ENCODE results near the gene TPCN1.

Gene TPCN1

GRCh38 chr12:113242560-113242959 is 21.3 kb downstream of the TPCN1 start:
- no peak for DNase-seq

- no peak for DNase-seq
Observed at GRCh38 chr12:113244047-113244460, 22.8 kb downstream of the TPCN1 start.

- peak in 1 of 2 experiments; percentile 23 for DNase-seq
Observed at GRCh38 chr12:113244478-113244958, 23.3 kb downstream of the TPCN1 start.

DNA sequence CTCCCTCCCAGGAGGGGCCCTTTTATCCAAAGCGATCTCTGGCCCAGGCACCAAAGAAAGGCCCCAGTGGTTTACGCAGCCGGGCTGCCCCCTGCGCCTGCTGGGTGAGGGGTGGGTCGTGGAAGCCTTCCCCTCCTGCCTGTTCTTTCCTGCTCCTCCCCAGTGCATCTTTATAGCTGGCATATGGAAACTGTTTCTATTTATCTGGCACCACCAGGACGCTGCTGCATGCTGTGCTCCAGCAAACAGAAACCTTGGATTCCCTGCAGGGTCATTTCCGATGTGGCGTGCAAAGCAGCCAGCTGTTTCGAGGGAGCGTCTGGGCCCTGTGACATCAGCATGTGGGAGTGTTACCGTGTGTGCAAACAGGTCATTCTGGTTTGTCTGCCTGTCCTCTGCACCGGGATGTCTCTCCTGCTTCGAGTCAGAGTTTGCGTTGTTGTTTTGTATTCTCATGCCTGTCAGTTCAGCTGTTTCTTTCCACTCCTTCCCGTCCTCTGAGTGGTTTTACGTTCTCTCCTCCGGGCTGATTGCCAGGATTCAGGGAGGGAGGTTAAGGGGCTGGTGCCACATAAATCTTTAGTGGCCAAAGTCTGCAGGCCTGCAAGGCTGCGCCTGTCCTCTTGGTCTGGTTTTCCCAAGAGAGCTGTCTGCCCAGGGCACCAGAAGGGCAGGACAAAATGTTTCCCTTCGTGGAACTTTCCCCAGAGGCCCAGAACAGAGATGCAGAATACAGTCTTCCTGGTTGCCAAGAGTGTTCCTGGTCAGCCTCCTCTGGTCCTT is 24.6 kb downstream of the TPCN1 start:
- DNase-seq: no peak

DNA sequence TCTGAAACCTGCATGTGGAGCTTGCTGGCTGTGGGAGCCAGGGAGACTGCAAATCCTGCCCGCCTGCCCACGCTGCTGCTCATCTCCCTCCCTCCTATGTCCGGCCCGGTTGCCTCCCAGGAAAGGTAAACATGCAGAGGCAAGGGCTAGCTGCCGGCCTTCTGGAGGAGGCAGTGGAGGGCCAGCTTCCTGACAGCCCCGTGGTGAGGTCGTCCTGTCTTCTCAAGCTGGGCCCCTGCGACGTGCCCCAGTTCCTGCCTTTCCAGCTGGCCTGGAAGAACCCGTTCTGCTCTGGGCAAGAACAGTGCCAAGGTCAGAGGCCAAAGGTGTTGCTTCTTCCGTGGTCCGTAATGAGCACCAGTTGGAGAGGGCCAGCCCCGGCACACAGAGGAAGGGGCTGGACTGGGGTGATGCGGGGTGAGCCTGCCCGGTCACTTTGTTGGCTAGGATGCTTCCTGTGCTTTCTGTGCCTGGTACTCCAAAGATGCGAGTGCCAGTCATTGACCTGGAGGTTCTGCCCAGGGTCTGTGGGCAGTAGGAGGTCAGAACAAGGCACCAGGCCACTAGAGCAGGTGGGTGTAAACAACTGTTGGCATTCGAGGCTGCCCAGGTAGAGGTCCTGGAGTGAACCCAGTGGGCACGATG is 25.3 kb downstream of the TPCN1 start:
- no peak for DNase-seq

DNA sequence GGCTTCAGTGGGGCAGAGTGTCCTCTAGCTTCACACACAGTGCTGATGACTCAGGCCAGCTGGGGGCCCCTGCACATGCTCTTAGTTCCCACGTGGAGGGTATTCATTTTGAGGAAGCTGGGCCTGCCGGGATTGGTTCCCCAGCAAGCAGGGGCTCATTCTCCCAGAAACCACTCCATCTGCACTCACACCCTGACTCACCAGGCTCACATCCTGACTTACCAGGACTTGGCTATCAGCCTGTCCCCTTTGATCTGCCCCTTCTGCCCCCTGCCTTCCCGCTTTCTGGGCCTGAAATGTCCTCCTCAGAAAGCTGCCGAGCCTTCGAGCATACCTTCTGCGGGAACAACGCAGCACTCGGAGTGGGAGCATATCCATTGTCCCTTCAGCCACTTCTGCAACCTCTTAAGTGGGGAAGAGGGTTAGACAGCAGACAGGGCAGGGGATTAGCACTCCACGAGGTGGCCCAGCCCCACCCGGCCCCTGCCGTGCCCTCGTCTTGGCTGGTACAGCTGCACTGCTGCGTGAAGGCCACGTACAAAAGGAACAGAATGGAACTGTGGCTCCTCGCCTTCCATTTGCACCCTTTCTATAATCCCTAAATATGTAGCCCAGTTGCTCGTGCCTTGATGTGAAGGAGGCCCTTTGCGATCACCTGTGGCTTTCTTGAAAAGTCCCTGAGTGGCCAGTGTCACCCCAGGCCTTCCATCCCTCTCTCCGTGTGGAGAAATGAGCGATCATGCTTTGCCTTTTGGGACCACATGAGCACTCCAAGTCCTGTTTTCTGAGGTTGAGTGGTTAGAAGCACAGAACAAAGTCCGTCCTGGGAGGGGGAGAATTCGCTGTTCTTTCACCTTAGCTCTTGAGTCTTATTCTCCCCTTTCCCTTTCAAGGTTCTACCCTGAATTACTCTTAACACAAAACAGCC is 26.1 kb downstream of the TPCN1 start:
- DNase-seq: no peak

DNA sequence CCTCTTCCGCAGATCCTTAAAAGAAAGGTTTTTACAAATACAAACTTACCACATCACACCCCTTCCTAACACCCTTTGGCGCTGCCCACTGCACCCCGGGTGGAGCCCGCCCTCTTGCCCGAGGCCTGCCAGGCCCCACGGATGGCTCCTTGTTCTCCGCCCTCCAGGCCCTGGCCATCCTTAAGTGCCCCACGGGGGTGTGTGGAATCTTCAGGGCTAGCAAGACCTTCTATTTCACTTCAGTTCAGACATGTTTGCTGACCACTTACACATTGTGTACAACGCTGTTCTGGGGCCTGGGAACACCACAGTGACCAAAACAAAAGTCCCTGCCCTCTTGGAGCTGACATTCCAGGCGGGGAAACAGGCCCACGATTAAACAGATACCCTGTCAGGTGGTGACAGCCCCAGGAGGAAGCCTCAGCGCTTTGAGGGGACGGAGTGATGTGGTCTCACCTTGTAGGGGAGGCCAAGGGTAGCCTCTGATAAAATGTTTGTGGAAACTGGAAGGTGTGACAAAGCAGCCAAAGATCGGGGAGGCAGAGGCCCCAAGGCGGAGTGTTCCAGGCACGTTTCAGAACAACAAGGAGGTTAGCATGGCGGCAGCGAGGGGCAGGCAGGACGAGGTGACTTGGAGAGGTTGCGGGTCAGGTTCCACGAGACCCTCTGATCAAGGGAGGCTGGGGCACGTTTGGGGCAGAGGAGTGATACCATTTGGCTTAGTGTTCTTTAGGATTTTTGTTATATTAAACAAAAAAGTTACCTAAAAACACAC is 27.0 kb downstream of the TPCN1 start:
- no peak for DNase-seq

- DNase-seq: no peak
Observed at GRCh38 chr12:113248842-113249435, 27.7 kb downstream of the TPCN1 start.

- no peak for DNase-seq
Observed at GRCh38 chr12:113249546-113249945, 28.3 kb downstream of the TPCN1 start.

DNA sequence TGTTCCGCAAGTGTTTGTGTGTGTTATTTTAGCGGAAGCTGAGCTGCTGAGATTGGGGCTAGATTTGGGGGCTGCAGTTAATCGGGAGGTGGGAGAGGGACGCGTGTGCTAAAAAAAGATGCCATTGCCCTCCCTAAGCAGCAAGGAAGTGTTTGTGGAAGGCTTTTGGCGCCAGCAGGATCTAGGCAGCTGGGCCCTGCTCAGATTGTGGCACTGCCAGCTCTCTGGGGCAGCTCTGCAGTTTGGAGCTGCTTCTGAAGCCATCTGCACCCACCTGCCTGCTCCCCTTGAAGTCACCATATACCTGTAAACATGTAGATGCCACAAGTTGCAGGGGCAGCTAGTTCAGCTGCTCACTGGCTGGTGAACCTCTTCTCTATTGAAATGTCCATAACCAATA is 28.8 kb downstream of the TPCN1 start:
- DNase-seq: no peak

DNA sequence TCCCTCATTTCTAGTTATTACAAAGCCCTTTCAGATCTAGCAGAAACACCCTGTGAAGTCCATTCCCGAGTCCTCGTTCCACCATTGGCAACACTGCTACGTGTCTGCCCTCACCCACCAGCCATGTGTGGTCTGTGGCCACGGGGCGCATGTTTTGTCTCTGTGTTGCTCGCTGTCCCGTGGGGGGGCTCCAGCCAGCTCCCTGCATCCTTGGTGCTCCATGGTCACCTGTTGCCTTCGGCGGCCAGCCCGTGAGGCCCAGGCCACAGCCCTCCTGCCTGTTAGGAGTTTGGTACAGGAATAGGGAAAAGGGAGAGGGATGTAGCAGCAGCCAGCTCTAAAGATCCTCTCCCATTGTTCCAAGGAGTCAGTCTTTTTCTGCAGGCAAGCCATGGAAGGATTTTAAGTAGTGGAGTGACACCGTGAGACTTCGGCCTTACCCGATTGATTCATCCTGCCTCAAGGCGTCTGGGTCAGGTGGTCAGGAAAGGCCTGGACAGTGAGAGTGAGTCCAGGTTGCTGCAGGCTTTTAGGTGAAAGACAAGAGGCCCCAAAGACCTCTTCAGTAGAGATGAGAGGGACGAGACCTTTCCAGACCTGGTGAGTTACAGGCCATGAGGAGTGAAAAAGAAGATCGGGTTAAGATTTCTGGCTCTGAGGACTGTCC is 30.3 kb downstream of the TPCN1 start:
- no peak for DNase-seq

GRCh38 chr12:113252494-113252893 is 31.2 kb downstream of the TPCN1 start:
- DNase-seq: no peak

- no peak for DNase-seq
Observed at GRCh38 chr12:113253532-113254285, 32.4 kb downstream of the TPCN1 start.

GRCh38 chr12:113254298-113254697 is 33.0 kb downstream of the TPCN1 start:
- DNase-seq: no peak

DNA sequence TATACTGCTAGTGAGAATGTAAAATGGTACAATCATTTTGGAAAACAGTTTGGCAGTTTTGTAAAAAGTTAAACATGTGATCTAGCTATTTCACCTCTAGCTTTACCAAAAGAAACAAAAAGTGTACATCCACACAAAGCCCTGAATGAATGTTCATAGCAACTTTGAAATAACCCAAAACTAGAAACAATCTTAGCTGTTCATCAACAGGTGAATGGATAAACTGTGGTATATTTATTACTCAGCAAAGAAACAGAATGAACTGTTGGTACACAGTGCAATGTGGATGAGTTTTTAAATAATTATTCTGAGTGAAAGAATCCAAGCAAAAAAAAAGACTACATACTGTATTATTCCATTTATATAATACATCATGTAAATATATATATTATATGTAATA is 36.3 kb downstream of the TPCN1 start:
- no peak for DNase-seq

GRCh38 chr12:113260127-113260526 is 38.9 kb downstream of the TPCN1 start:
- DNase-seq: no peak

GRCh38 chr12:113260636-113261300 is 39.5 kb downstream of the TPCN1 start:
- DNase-seq: no peak

- DNase-seq: peak; percentile 36 to 53
Observed at GRCh38 chr12:113261847-113262470, 40.7 kb downstream of the TPCN1 start.

DNA sequence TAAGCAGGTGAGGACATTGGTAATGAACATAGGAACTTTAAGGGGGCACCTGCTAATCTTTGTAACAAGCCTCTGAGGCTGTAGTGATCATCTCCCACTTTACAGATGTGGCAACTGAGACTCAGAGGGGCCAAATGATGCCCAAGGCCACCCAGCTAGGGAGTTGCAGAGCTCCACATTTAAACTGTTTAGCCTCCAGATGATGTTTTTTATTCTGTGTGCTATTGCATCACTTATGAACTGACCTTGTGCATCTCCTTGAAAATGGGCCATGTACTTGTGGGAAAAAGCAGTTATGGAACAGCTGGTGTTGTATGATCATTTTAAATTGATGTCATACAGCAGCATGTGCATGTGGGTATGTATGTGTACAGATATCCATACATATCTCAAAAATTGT is 41.4 kb downstream of the TPCN1 start:
- no peak for DNase-seq

Data from activated CD4-positive, alpha-beta T cell treated with anti-CD3 and anti-CD28 coated beads, Interleukin-2, amount 50 U/mL, for 48 hours (primary cell).